ENCODE measurements around the gene SKAP1.

Gene SKAP1

DNA sequence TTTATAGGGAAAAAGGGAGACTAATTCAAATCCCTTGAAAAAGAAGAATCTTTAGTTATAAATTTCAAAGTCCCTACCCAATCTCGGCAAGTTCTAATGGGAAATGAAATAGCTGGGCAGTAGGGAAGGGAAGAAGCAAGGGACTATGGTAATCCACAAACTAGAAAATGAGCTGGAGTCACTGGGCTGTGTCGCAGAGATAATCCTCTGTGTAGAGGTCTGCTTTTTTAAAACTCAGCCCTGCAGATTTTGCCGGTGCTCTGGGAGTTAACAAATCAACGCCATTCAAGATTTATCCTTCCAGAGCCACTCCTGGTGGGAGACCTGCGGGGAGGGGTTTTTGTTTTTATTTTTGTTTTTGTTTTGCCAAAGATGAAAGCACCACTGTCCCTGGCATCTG is 301.6 kb downstream of the SKAP1 start:
- no peak for DNase-seq

DNA sequence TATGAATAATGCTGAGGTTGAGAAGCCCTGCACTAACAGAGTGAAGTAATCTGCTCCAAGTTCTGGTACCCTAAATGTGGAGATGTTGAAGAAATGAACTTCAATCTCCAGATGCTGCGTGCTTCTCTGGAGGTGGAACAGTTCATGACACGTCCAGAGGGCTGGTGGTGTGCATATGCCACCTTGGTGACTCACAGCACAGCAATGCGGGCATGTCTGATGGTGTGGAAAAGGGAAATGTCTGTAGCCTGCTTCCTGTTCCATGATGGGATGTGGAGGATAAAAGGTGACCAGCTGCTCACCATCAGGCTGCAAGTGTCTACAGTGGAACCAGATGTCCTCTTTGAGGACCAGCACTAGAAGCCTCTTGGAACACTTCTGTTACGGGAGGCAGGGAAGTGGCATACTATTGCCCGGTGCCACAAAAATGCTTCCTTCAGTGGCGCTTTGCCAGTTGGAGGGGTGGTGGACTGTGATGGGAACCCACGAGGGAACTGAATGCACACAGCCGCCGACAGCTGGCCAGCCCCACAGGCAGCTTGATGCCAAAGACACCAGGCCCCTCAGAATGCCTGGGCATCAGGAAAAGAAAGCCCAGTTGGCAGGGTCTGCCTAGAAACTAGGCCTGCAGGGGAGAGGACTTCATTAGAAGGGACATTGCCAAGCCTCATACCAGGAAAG is 302.5 kb downstream of the SKAP1 start:
- DNase-seq = no peak

DNA sequence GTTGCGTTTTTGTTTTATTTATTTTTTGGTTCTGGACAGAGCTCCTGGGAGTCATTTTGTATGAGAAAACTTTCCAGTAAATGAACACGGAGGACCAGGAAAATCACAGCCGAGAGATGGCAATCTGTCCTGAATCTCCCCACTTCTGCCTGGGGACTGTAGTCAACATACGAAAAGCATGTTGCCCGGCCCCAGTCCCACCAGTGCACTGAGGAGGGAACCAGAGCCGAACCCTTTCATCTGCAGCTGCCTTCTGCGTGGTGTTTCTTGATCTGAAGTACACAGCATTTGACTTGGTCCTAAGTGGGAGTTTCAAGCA is 303.5 kb downstream of the SKAP1 start:
- DNase-seq = no peak

- no peak for DNase-seq
Measured at GRCh38 chr17:48125829-48126531, 304.0 kb downstream of the SKAP1 start.

DNA sequence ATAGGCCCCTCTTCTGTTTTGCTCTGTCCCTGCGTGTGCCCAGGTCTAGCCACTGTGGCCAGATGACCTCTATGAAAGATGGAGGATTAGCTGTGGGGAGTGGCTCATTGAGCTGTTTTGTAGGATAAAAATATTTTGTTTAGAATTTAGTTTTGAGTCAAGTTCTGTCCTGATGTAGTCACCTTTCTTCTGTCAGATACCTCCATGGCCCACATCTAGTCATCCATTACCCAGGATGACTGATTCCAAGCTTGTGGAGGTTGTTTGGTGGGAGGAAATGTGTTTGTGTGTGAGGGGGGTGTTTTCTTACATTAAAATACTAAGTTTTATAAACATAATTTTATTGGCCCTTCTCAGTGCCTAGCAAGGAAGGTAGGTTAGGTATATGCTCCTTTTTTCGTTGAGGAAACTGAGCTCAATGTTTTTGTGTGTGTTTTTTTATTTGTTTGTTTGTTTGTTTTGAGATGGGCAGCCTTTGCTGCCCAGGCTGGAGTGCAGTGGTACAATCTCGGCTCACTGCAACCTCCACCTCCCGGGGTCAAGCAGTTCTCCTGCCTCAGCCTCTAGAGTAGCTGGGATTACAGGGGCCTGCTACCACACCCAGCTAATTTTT is 306.1 kb downstream of the SKAP1 start:
- DNase-seq = no peak

GRCh38 chr17:48123111-48123510 is 306.9 kb downstream of the SKAP1 start:
- no peak for DNase-seq

DNA sequence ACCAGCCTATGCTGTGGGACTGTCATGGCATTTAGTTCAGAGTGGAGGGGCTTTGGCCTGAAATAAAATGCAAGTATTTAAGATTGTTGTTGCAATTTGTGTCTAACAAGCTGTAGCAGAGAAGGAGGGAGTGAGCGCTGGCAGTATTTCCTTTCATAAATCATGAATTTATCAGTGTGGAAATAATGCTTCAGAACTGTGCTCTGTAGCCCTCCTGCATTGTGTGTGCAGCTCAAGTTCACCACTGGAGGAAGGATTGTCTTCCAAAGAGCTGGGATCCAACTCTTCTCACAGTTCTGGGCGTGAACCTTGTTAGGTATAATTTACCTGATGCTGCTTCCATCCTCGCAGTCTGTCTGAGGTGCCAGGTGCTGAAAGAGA is 307.4 kb downstream of the SKAP1 start:
- DNase-seq = no peak

GRCh38 chr17:48121923-48122664 is 307.9 kb downstream of the SKAP1 start:
- no peak for DNase-seq

GRCh38 chr17:48113201-48113676 is 316.8 kb downstream of the SKAP1 start:
- no peak for DNase-seq

GRCh38 chr17:48111937-48112241 is 318.1 kb downstream of the SKAP1 start:
- DNase-seq = no peak

DNA sequence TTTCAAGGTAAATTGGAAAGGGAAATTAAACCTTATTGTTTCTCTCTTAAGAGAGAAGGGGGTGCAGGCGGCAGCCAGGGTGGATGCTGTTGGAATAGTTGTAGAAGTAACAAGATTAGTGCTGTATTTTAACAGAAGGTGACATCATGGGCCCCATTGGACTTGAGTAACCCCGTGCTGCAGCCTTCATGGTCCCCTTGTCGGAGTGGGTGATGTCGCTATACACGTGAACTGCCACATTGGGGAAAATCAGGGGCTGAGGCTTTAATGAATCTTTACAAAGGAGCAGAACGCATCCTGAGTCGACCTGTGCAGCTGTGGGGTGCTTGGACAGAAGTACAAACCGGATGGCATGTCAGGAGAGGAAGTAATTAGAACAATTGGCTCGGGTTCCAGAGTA is 319.3 kb downstream of the SKAP1 start:
- DNase-seq = no peak

GRCh38 chr17:48107137-48108055 is 322.6 kb downstream of the SKAP1 start, which contains the start of gene SNX11:
Gene SNX11 (plus strand): TSS chr17:48107766. CDS start chr17:48112044, 4,278 bp downstream.
- peak; percentile 91 for DNase-seq

DNA sequence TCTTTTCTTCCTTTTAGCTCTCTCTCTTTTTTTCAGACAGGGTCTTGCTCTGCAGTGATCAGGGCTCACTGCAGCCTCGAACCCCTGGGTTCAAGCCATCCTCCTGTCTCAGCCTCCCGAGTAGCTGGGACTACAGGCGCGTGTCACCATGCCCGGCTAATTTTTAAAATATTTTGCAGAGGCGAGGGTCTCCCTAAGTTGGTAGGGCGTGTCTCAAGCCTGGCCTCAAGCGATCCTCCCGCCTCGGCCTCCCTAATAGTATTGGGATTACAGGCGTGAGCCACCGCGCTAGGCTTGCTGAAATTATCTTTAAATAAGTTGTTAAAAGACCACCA is 323.2 kb downstream of the SKAP1 start:
- DNase-seq = no peak

DNA sequence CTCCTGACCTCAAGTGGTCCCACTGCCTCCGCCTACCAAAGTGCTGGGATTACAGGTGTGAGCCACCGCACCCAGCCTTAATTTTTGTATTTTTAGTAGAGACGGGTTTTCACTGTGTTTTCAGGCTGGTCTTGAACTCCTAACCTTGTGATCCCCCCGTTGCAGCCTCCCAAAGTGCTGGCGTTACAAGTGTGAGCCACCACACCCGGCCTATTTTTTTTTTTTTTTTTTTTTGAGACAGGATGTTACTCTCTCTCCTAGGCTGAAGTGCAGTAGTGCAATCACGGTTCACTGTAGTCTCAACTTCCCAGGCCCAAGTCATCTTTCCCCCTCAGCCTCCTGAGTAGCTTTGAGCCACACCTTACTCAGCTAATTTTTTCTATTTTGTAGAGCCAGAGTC is 325.6 kb downstream of the SKAP1 start:
- DNase-seq = no peak

- no peak for DNase-seq
Measured at GRCh38 chr17:48102798-48103715, 327.0 kb downstream of the SKAP1 start.

GRCh38 chr17:48102043-48102750 is 327.8 kb downstream of the SKAP1 start:
- DNase-seq = no peak

DNA sequence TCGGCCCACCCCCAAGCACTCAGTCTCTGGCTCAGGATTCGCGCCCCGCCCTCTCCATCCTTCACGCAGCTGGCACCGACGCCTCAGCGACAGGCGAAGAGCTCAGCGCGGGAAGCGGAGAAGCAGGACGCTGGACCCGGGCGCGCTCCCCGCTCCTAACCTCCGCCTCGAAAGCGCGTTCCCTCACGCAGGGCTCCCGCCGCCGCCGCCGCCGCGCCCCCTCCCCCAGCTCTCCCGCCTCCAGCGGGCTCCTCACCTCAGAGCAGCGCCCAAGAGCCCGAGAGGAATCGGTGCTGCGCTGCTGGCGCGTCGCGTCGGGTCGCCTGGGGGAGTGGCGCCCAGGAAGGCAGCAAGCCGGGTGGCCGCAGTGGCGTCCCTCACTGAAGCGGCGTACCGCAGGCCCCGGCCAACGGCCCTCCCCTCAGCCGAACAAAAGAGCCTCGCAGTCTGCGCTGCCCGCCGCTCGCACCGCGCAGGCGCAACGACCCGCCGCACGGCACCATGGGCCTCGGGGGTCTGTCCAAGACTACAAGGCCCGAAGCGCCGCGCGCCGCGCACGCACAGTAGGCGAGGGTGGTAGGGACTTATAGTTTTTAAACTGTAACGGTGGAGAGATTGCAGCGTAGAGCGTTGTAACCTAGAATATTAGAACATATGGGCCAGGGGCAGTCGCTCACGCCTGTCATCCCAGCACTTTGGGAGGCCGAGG is 328.8 kb downstream of the SKAP1 start, which contains the start of gene CBX1:
Gene CBX1 (minus strand): TSS at position 467 of the 709 bp plus-strand sequence. CDS start 24,474 bp downstream, outside the sequence.
- DNase-seq = peak; percentile 74

DNA sequence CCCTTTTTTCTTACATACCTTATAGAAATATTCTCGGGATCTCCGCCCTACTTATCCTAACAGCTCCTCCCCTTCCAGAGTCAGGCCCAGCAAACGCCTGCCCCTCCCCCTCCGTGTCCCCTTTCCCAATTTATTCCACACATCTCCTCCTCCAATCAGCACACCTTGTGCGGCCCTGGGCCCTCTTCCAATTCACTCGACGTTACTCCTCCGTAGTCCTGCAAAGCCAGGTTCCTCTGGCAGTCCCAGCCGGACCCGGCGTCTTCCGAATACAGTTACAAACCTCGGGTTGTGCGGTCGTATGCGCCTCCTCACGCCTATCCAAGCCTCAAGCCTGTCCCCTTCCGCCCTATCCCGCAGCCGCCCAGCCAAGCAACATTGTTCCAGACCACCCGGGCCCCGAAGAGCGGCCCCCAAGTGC is 329.4 kb downstream of the SKAP1 start:
- DNase-seq = peak; percentile 73

- no peak for DNase-seq
Measured at GRCh38 chr17:48100160-48100559, 329.9 kb downstream of the SKAP1 start.

DNA sequence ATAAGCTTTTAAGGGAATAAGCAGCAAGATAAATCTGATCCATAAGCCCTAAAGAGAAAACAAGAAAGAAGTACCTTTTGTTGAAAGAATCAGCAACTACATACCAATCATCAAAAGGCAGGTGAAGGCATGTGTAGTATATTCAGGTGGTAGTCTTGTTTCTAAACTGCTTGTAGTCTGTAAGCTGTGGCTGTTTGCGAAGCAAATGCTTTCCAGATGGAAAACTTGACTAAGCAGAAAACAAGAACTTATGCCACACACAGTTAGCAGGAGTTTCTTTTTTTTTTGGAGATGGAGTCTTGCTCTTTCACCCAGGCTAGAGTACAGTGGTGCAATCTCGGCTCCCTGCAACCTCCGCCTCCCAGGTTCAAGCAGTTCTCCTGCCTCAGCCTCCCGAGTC is 334.4 kb downstream of the SKAP1 start:
- no peak for DNase-seq

Data from NCI-H748 treated with DMSO at 0.1 percent for 48 hours (cell line).